Stimulated activated CD4-positive, alpha-beta T cell treated with anti-CD3 and anti-CD28 coated beads, Interleukin-12 subunit alpha, Interleukin-12 subunit beta, amount 100 ng/mL, for 24 hours (primary cell): ENCODE results near the gene GP9.
"Not testable (repeated sequence)": the region's sequence is repeated elsewhere in the genome, so short reads cannot be mapped to it uniquely, and the experiment has no call there.

Source experiments
- DNase-seq, 2 experiments: peaks; one replicate each; pipeline ENCODE4 v3.0.0-alpha.2; 2020; ENCODE audit warnings: low read depth in 2 of 2

Gene GP9

DNA sequence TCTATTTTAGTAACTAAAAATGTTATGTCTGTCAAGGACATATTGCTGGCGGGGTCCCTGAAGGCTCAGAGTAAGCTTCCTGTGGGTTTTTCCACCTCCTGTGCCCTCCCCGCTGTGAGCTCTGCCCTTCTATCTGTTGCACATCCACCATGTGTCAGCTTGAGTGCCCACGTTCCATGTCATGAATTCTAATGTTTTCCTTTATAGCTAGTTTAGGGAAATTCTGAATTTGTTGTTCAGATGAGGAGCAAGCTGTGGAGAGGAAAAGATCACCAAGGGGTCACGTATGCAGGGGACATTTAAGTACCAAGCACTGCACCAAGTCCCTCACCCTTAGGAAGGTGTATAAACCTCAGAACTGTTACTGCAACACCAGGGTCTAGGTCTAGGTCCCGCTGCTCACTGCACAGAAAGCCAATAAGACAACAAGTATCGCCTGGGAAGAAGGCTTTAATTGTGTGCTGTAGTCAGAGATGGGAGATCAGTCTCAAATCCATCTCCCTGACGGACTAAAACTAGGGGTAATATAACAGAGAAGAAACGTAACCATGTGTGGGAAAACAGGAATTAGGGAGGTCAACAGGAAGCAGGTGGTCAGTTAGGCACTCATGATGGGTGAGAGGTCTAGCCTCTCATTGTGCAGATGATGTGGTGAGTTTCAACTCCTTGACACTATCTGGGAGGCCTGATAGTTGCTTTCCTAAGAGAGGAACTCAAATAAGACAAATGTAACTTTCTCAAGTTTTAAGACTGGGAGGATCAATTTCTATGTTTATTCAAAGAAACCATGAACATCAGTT lies 9.7 kb downstream of the GP9 start:
- no peak for DNase-seq

DNA sequence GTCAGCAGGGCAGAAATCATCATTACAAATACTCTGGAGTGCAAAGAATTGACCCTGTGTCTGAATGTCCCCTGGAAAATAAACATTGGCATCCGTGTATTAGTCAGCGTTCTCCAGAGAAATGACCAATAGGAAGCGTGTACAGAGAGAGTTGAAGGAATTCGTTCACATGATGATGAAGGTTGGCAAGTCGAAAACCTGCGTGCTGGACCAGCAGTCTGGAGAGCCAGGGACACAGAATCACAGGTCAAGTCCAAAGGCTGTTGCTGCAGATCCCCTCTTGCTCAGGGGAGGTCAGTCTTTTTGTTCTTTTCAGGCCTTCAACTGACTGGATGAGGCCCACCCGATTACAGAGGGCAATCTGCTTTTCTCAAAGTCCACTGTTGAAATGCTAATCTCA lies 16.6 kb downstream of the GP9 start:
- no peak for DNase-seq

DNA sequence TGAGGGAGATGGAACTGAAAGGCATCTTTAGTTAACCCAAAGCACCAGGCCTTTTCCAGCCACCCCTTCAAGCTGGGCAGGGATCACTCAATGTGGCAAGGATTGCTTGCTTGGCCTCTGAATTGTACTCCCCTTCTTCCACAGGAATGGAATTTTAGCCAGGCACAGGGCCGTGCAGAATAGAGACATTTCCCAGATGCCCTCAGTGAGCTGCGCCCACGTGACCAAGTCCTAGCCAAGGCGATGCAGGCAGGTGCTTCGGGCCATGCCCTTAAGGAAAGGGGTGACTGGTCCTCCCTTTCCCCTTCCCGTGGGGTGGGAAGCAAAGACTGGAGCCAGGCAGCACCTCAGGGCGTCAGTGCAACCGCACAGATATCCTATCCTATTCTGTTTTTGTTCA lies 17.9 kb downstream of the GP9 start:
- no peak for DNase-seq

DNA sequence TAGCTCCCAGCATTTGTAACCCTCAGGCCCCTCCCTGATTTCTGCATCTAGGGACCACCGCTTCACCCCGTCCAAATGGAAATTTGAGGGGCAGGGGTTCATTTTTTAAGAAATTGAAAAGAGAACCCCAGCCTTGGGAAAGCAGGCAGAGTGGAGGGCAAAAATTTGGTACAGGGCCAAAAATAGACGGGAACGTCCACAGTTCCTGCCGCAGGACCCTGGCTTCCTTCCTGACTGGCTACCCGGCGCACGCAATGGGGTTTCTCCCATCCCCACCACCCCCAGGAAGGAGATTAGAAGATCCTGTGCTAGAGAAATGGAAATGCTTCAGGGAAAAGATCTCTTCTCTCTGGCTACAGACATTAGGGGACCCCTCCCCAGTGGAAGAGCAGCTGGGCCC lies 20.9 kb downstream of the GP9 start:
- no peak for DNase-seq

DNA sequence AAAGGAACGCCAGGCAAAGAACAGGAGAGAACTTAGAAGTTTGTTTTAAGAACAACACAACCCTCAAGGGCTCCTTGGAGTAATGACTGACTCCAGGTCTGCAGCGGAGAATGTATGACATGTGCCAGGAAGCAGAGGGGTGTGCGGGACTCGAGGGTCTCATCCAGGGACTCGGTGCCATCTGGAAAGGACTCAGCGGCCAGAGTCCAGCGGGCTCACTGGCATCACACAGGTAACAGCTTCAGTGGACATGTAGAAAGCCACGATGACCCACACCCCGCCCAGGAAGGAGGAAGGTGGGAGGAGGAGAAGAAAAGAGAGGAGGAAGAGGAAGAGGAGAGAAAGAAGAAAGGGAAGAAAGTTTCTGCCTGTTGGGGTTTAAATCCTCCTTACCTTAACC lies 21.4 kb downstream of the GP9 start:
- no peak for DNase-seq

DNA sequence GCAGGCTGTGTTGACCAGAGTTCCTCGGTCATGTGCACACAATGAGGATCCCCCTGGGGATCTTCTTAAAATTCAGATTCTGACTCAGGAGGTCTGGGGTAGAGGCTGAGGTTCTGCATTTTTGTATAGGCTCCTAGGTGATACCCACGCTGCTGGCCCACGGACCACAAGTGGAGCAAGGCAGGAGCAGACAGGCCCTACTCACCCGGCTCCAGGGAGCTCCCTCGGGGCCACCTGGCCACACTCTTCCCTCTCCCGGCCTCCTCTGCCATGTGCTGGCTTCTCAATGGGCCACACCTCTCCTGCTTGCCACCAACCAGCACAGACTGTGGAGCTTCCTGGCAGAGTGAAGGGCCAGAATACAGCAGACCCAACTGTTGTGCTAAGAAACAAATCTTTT lies 23.9 kb downstream of the GP9 start:
- no peak for DNase-seq

DNA sequence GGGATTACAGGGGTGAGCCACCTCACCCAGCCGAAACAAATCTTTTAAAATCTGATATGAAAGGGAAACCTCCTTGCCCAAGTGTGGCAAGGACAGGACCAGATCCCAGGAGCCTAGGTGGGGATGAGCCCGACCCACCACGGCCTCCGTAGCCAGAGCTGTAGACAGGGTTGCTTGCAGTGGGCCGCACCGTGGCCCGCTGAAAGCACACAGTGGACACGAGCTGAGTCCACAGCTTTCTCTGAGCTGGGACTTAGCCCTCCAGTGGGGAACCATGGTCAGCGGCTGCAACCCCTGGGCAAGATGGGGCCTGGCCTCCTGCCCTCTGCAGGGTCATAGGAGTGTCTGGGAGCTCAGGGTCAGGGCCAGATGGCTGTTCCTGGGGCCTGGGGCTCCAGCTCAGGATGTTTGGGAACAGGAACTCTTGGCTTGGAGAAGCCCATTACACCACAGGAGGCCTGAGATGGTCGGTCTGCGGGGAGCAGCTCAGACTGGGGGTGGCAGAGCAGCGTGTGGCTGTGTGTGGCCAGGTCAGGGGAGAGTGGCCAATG lies 24.7 kb downstream of the GP9 start:
- DNase-seq = no peak

DNA sequence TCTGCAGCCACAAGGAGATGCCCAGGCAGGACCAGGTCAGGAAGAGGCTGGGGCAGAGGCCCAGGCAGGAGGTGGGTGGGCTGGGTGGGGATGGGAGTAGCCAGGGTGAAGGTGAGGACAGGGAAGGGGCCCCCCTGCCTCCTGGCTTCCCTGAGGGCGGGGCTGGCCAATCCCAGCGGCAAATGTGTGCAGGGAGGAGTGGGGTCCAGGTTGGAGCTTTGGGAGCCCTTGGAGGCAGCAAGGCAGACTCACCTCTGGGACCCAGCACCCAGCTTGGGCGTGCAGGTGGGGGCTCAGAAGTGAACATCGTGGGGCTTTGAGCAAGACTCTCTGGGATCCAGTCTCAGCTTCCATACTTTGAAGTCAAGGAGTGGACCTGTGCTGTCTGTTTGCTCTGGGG lies 25.2 kb downstream of the GP9 start:
- no peak for DNase-seq

DNA sequence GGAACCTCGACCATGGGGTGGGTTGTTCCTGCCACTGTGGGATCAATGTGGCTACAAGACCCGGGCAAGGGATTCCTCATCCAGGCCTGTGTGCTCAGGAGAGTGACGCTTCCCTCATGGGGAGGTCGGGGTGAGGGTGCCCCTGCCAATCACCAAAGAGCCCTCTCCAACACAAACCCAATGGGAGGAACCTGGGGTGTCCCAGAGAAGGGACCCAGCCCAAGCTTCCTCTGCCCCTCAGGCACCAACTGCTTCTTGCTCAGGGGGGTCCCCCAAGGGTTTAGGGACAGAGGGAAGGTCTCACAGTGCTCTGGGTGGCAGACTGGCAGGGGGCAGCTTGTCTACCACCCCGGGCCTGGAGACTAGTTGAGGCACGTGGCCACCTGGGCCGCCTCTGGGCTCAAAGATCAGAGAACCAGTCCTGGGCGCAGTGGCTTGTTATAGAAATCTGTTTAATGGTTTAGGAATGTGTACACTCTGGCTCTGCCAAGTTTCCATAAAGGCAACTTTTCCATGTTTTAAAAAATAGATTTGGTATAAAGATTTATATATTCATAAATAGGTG lies 26.6 kb downstream of the GP9 start:
- DNase-seq = no peak

DNA sequence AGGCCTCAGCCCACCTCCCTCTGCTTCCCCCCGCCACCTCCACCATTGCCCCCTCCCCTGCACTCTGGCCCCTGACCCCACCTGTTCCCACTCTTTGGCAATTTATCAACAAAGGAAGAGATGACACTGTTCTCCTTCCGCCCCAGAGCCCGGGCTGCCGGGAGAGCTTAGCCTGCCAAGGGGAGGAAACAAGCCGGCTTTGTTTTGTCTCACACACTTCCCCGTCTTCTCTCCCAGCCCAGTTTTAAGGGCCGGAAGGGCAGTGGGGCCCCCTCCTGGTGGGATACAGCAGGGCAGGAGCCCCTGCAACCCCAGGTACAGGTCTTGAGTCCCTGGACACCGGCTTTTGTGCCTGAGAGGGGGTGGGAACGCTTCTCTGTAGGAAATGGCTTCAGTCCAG lies 27.3 kb downstream of the GP9 start:
- not testable (repeated sequence) for DNase-seq

DNA sequence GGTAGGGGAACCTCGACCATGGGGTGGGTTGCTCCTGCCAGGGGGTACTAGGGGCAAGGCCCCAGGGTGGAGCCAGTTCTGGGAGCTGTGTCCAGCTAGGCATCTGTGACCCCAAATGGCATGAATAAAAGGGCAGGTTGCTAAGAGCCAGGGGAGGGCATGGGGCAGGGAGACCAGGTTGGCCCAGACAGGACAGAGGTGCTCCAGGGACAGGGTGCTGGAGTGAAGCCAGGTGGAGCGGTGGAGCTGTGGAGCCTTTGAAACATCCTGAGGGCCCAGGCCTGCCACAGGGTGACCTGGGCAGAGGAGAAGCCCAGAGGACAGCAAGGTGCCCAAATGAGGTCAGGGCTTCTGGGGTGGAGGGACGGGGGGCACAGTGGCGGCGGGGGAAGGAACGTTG lies 27.7 kb downstream of the GP9 start:
- DNase-seq = not testable (repeated sequence)

DNA sequence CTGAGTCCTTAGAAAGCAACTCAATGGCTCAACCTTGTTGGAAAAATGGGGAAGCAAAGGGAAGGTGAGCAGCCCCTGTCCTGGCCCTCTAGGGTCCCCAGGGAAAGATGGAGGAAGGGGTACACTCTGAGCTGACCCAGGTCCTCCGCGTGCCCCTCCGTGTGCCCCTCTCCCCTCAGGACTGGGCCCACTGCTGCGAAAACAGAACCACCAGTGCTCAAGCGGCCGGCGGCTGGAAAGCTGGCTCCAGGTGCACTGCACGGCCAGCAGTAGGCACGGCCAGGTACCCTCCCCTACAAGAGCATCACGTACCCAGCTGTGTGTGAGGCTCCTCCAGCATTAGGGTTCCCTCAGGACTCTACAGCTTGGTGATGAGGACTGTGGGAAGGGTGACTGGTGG lies 34.7 kb downstream of the GP9 start:
- DNase-seq = no peak

DNA sequence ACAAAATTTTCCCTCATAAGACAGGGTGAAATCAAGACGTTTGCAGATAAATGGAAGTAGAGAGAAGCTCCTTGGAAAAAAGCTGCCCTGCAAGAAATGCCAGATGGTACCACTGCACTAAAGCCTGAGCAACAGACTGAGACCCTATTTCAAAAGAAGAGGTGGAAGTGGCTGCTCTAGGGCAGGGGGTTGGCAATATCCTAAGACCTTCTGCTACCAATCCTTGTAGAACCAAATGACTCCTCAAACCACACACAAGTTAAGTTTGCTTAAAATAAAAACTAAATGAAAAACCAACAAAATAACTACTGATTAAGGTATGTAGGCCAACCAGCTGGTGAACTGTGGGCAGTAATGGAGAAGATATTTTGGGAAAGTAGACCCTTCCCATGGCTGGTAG lies 39.7 kb downstream of the GP9 start:
- DNase-seq = no peak

DNA sequence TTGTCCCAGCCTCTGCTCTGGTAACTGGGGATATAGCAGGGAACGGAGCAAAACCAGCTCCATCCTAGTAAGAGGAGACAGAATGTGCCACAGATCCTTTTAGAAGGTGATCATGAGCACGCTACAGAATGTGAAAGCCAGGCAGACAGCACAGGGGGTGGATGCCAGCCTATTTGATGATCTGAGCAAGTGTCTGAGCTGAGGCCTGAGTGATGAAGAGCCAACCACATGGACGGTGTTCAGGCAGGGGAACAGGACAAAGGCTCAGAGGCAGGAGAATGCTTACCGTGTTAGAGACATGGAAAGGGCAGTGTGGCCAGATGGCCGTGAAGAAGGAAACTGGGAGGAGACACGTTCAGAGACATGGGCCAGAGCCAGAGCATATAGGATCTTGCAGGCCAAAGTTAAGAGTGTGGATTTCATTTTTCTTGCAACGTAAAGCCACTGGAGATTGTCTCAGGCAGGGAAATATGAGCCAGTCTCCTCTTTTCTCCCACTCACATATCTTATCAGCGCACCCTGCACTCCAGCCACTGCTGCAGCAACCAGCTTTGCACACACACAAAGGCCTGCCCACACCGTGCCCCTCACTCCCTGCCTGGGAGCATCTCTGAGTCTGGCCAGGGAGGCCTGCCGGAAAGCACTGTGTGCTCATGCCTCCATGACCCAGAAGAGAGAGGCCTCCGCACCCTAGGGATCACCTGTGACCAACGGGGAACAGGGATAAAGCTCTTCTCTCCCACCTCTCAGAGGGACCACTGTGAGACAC lies 41.0 kb downstream of the GP9 start:
- no peak for DNase-seq

DNA sequence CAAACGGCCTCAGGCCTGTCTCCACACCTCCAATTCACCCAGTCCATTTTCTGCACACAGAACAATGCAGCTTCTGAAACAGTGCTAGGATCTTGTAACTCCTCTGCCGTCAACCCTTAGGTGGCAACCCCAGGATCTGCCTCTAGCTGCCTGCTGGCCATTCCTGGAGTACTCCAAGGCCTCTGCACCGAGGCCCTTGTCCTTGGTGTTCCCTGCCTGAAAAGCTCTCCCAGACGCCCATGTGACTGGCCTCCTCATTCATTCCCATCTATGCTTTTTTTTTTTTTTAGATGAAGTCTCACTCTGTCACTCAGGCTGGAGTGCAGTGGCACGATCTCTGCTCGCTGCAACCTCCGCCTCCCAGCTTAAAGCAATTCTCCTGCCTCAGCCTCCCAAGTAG lies 42.7 kb downstream of the GP9 start:
- DNase-seq = no peak

DNA sequence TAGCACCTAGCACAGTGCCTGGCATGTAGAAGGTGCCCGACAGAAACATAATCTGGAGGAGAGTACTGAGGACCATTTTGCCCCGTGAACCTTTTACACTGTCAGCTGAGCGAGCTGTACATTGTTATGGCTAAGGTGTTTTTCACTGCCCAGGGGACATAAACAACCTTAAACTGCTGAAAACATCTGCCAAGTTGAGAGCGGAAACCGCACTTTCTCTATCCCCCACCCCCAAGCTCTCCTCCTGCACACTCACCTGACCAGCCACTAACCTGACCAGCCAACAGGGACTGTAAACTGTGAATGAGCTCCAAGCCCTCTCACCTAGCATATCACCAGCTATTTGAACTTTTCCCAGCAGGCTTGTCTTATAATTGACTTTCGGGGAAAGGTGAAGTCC lies 43.5 kb downstream of the GP9 start:
- DNase-seq = no peak

DNA sequence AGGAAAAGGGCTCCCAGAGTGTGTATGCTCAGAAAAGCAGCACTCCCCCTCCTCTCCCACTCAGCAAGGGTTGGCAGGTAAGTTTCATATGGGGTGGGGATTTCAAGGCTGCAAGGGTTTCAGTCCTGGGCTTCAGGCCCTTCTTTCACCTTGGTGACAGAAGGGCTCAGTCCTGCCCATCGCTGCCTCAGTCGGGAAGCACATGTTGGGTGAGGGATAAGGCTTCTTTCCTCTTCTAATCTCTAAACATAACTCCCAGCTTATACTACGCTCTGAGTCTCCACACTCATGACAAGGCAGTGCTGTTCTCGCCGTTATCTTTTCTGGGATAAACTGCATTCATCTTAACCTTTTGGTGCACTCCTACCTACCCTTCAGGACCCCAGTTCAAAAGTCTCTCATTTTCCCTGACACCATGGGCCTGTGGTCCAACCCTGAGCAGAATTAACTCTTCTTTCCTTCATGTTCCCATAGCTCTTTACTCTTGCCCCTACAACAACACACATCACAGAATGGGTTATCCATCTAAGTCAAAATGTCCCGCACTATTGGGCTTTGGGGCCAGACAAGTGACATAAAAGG lies 44.0 kb downstream of the GP9 start:
- no peak for DNase-seq

DNA sequence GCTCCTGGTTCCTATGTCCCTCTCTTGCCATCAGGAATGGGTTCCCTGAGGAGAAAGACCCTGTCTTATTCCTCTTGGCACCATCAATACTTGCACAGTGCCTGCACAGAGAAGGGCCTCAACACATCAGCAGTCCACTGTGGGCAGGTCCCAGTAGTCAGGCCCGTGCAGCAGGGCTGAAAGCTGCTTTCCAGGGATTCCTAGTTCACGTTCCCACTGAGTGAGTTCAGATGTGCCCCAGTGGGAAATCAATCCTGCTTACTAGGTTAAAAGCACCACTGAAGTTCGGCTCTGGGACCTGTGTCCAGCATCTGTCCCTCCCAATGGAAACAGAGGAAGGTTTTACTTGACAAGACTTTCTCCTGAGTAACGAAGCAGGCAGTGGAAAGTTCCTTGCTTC lies 45.3 kb downstream of the GP9 start:
- no peak for DNase-seq

DNA sequence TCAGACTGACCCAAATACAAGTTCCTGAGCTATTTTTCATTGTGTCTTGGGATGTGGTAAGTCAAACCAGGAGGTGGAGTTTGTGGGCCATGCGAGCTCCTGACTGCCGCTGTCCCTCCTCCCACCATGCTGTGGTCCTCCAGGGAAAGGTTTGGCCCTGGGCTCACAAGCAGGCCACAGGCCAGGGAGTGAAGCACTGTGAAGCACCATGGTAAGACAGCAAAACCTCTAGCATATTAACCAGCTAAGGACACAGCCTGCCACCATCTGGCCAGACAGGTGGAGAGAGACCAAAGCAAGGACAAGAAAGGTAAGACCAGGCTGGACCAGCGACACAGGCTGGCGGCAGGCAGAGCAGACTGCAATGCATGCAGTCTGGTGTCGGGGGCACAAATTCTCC lies 45.7 kb downstream of the GP9 start:
- DNase-seq = no peak

DNA sequence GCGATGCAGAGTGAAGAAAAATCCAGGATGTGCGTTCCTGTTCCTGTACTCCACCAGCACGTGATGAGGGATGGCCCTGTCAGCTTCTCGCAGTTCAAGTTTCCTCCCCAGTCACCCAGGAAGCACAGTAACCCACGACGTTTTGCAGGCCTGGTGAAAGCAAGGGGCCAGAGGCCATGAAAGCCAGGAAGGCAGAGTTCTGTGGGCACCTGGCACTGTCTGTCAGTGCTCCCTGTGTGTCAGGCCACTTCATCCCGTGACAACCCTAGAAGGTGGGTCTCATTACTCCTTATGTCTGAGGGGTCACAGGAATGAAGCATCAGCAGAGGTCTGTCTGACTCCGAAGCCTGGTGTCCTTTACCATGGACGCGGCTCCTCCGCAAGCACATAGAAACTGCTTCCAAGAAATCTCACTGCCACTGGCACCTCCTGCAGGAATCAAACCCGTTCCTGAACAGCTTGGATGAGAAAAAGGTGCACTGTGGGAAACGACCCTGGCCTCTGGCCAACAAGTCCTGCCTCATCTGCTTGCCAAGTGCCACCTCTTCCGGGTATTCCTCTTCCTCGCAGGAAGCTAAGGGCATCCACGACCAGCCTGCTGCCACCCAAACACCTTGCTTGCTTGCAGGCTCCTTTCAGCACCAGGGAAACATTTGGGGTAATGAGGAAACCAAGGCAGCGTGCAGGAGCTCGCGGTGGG lies 46.4 kb downstream of the GP9 start:
- DNase-seq = no peak

DNA sequence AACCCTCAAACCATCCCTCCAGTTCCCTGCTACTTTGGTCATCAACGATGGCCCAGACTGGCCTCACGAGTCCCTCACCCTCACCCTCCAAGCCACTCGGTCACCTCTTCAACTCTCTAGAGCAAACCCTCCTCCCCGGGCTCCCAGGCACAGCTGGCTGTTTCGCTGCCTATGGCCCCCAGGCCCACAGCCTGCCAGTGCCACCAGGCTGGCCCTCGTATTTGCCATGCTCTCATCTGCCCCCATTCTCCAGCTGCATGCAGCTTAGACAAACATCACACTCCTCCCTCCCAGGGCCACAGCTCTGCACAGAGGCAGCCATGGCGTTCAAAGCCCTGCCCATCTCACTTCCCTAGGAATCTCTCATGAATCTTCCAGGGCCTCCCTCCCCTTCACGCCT lies 47.2 kb downstream of the GP9 start:
- DNase-seq = no peak
